Measurements from ENCODE around the gene CD82. TPM values are rescaled to one million over a fixed set of nuclear protein-coding genes. Genes with fewer than 3 reads are reported as not detected.

The CD82 gene
- total and polyA plus RNA-seq, 3 donors from 2014 or later = 5.0 to 13.7 (median 13.0) TPM

- no peaks in the 10 kb centered on the region for H3K36me3 ChIP-seq (ENCODE audit: low read depth, missing control alignments)
- no peak for TF ChIP-seq CTCF (IDR thresholded peaks at IDR 0.05)
- H3K9me3 ChIP-seq = no peaks in the 10 kb centered on the region
- peaks cover 2% of the 10 kb centered on the region for H3K4me1 ChIP-seq
- no peak overlapping the region for H3K4me3 ChIP-seq
- intact Hi-C loops (cut with DNase I; ENCODE audit: low total_unique reads) = loop anchor here (10.0 kb wide), 1 partner anchor 435 kb away; the partner anchor contains the start of gene EXT2
- no peak for DNase-seq
- no peaks in the 10 kb centered on the region for H3K27me3 ChIP-seq
- no peak overlapping the region for H3K27ac ChIP-seq
- WGBS, 2 donors = 83 to 91% methylated on average over 7 of the region's 7 CpGs
Observed at GRCh38 chr11:44529895-44530412, 35.5 kb upstream of the CD82 start.

DNA sequence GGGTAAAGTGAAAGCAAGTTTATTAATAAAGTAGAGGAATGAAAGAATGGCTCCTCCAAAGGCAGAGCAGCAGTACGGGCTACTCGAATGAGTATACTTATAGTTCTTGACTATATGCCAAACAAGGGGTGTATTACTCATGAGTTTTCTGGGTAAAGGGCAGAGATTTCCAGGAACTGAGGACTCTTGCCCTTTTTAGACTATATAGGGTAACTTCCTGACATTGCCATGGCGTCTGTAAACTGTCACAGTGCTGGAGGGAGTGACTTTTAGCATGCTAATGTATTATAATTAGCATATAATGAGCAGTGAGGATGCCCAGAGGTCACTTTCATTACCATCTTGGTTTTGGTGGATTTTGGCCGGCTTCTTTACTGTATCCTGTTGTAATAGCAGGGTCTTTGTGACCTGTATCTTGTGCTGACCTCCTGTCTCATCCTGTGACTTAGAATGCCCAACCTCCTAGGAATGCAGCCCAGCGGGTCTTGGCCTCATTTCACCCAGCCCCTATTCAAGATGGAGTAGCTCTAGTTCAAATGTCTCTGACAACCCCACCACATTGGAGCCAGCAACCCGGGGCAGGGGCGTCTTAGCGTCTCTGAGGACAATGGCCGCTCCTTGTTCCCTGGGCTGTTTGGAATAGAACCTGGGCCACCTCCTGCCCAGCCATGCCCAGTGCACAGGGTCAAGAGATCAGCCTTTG, 34.9 kb upstream of the CD82 start:
- H3K27me3 ChIP-seq = no peaks in the 10 kb centered on the region
- H3K36me3 ChIP-seq (ENCODE audit: low read depth, missing control alignments) = no peaks in the 10 kb centered on the region
- H3K9me3 ChIP-seq = no peaks in the 10 kb centered on the region
- H3K27ac ChIP-seq = no peak overlapping the region
- TF ChIP-seq CTCF (IDR thresholded peaks at IDR 0.05) (no peak), POLR2A (IDR thresholded peaks at IDR 0.05) (no peak)
- intact Hi-C loops (cut with DNase I; ENCODE audit: low total_unique reads) = loop anchor here (10.0 kb wide), 1 partner anchor 436 kb away; the partner anchor contains the start of gene EXT2
- 60 to 75% methylated on average over 5 to 9 of the region's 9 CpGs for WGBS, 2 donors
- H3K4me3 ChIP-seq = no peak overlapping the region
- DNase-seq = no peak
- peaks cover 2% of the 10 kb centered on the region for H3K4me1 ChIP-seq

- H3K27me3 ChIP-seq = no peaks in the 10 kb centered on the region
- intact Hi-C loops (cut with DNase I; ENCODE audit: low total_unique reads) = loop anchor here (10.0 kb wide), 1 partner anchor 436 kb away; the partner anchor contains the start of gene EXT2
- no peaks in the 10 kb centered on the region for H3K36me3 ChIP-seq (ENCODE audit: low read depth, missing control alignments)
- H3K27ac ChIP-seq = no peak overlapping the region
- no peak for DNase-seq
- 74 to 83% methylated on average over 5 to 9 of the region's 9 CpGs for WGBS, 2 donors
- H3K4me1 ChIP-seq = peaks cover 2% of the 10 kb centered on the region
- no peaks in the 10 kb centered on the region for H3K9me3 ChIP-seq
- TF ChIP-seq CTCF (IDR thresholded peaks at IDR 0.05) = no peak
- TF ChIP-seq POLR2A (IDR thresholded peaks at IDR 0.05) = no peak
- no peak overlapping the region for H3K4me3 ChIP-seq
Observed at GRCh38 chr11:44531116-44531504, 34.4 kb upstream of the CD82 start.

DNA sequence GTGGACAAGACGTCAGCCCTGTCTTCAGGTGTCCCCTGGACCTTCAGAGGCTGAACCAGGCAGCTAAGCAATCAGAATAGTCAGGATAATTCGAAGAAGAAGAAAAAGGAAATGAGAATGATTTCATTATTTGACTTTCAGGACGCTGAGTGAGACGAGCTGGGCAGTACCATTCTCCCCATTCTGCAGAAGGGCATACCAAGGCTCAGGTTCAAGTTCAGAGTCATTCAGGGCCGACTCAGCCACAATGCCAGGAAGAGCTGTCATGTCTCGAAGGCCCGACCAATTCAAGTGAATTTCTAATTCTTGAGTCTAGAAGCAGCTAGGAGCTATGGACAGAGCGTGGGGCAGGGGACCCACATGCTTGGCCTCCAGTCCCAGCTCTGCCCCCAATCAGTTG, 33.8 kb upstream of the CD82 start:
- no peak for DNase-seq
- TF ChIP-seq POLR2A (IDR thresholded peaks at IDR 0.05) (no peak), CTCF (IDR thresholded peaks at IDR 0.05) (no peak)

More for the DNA sequence above, 33.8 kb upstream of the CD82 start:
- Histone ChIP-seq H3K4me1 (peaks cover 2% of the 10 kb centered on the region), H3K4me3 (no peak overlapping the region), H3K27me3 (no peaks in the 10 kb centered on the region), H3K36me3 (ENCODE audit: low read depth, missing control alignments) (no peaks in the 10 kb centered on the region), H3K27ac (no peak overlapping the region), H3K9me3 (no peaks in the 10 kb centered on the region)
- 85 to 91% methylated on average over 7 to 8 of the region's 8 CpGs for WGBS, 2 donors
- intact Hi-C loops (cut with DNase I; ENCODE audit: low total_unique reads) = loop anchor here (10.0 kb wide), 1 partner anchor 437 kb away; the partner anchor contains the start of gene EXT2
